HG02852 (cell line): ENCODE data around the gene ZNF428.
"Not testable (repeated sequence)": the region's sequence is repeated elsewhere in the genome, so short reads cannot be mapped to it uniquely, and the experiment has no call there.

Experiments
- ATAC-seq: cut with Tn5 transposase; IDR thresholded peaks from one replicate; pipeline ENCODE4 v1.9.1; 2021; ENCODE audit warnings: mild to moderate bottlenecking, moderate library complexity; ENCODE audit not compliant: unreplicated experiment

Gene ZNF428

GRCh38 chr19:43620061-43621001, 902 bp upstream of the ZNF428 start:
- no peak for ATAC-seq

DNA sequence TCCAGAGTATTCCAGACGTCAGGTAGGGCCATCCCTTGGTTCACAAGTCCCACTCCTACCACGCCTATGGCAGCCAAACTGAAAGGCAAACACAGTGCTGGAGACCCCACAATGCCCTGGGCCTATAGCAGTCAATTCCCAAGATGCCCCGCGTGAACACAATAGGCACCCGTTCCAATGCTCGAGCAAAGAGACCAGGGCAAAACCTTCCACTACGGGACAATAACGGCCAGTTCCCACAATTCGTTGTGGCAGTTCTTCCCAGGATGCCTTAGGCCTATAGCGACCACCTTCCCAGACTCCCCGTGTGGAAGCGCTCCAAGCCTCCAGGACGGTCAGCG, 538 bp downstream of the ZNF428 start:
- ATAC-seq = peak; percentile 32

DNA sequence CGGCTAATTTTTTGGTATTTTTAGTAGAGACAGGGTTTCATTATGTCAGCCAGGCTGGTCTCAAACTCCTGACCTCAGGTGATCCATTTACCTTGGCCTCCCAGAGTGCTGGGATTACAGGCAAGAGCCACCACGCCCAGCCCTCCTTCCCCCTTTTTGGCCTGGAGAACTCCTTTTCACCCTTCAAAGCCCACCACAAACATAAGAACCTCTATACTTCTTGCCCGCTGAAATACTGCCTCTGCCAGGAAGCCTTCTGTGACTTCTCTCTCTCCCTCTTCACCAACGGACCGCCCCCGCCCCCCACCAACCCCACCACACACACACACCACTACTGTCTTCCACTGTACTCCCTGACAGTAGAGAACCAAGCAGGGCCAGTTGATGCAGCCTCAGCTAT, 2.5 kb downstream of the ZNF428 start:
- ATAC-seq = no peak

GRCh38 chr19:43616306-43616705, 3.1 kb downstream of the ZNF428 start:
- no peak for ATAC-seq

GRCh38 chr19:43612374-43612773, 7.1 kb downstream of the ZNF428 start:
- no peak for ATAC-seq

DNA sequence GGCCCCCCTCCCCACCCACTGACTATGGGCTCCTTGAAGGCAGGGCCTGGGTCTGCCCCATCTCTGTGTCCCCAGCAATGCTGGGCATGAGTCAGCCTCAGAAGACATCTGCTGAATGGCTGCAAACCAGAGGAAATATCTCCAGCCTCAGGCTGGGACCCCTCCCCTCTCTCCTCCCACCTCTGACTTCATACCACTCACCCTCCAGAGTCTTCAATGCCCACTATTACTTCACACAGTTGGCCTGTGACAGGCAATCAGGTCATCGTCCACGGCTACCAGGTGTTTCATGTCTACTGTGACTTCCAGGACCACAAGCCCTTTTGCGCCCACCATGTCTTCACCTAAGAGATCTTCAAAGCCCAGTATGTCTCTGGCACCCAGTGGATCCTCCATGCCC, 7.6 kb downstream of the ZNF428 start, which contains the start of gene SRRM5:
TSS of gene SRRM5 (plus strand) at position 301 of the 400 bp plus-strand sequence. CDS start at position 335, 34 bp downstream.
- ATAC-seq = no peak

DNA sequence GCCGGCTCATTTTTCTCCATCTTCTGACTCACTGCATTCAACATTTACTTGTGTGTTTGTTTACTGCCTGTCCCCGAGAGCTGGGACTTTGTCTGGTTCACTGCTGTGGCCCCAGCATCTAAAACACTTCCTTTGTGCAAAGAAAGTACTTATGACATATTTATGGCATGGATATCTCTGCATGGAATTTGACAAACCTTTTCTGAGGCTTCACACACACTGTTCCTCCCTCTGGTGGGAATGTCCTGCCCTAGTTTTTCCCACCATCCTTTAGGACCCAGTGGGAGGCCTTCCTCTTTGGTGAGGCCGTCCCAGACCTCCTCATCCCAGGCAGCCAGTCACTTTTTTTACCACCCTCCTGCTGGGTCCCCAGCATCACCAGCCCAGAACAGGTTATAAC, 8.9 kb downstream of the ZNF428 start:
- no peak for ATAC-seq

- ATAC-seq = no peak
Observed at GRCh38 chr19:43609872-43610271, 9.6 kb downstream of the ZNF428 start.

GRCh38 chr19:43607238-43608205, 11.9 kb downstream of the ZNF428 start:
- ATAC-seq = no peak

- no peak for ATAC-seq
Observed at GRCh38 chr19:43606569-43607229, 12.7 kb downstream of the ZNF428 start.

DNA sequence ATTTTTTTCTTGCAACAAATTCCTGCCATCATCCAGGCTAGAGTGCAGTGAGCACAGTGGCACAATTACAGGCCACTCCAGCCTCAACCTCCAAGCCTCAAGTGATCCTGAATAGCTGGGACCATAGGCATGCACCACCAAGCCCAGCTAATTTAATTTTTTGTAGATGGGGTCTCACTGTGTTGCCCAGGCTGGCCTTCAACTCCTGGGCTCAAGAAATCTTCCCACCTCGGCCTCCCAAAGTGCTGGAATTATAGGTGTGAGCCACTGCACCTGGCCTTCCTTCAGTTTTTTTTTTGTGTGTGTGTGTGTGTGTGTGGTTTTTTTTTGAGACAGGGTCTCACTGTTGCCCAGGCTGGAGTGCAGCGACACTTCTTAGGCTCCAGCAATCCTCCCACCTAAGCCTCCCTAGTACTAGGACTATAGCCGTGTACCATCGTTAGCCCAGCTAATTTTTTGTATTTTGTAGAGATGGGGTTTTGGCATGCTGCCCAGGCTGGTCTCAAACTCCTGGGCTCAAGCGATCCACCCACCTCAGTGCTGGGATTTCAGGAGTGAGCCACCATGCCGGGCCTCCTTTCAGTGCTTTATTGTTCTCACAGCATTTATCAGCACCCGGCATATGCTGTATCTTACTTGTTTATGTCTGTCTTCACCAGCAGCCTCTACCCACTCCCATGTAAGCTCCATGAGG, 13.4 kb downstream of the ZNF428 start:
- ATAC-seq = no peak

- not testable (repeated sequence) for ATAC-seq
Observed at GRCh38 chr19:43600326-43600725, 19.1 kb downstream of the ZNF428 start.

GRCh38 chr19:43599635-43600295, 19.7 kb downstream of the ZNF428 start:
- no peak for ATAC-seq

DNA sequence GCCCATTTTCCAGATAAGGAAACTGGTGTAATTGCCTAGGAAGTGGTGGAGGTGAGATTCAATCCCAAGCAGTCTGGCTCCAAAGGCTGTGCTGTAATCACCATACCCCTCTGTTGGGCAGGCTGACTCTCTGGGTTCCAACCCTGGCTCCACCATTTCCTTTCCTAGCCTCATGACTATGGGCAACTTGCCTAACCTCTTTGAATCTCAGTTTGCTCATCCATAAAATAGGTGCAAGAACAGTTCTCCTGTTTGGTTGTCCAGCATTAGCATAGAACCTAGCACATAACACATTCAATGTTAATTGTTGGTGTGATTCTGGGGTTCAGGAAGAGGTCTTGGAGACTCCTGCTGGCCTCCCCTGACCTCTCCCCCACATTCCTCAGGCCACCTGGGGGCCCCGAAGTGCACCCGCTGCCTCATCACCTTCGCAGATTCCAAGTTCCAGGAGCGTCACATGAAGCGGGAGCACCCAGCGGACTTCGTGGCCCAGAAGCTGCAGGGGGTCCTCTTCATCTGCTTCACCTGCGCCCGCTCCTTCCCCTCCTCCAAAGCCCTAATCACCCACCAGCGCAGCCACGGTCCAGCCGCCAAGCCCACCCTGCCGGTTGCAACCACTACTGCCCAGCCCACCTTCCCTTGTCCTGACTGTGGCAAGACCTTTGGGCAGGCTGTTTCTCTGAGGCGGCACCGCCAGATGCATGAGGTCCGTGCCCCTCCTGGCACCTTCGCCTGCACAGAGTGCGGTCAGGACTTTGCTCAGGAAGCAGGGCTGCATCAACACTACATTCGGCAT, 20.8 kb downstream of the ZNF428 start:
- no peak for ATAC-seq

DNA sequence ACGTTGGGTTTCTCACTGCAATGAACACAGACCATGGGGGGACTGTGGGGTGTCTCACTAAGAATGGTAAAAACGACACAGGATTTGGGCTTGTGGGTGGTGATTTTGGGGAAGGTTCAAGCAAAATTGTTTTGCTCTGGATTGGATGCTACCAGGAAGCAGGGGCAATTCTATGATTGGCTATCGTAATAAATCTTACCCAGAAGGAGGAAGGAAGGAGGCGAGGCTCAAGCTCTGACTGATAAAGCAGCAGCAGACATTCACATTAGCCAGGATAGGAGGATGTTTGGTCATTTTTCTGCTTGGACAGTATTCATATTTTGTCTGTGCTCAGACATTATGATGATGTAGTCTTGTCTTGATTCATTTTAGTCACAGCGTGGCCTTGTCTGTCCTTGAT, 21.6 kb downstream of the ZNF428 start:
- ATAC-seq = no peak

DNA sequence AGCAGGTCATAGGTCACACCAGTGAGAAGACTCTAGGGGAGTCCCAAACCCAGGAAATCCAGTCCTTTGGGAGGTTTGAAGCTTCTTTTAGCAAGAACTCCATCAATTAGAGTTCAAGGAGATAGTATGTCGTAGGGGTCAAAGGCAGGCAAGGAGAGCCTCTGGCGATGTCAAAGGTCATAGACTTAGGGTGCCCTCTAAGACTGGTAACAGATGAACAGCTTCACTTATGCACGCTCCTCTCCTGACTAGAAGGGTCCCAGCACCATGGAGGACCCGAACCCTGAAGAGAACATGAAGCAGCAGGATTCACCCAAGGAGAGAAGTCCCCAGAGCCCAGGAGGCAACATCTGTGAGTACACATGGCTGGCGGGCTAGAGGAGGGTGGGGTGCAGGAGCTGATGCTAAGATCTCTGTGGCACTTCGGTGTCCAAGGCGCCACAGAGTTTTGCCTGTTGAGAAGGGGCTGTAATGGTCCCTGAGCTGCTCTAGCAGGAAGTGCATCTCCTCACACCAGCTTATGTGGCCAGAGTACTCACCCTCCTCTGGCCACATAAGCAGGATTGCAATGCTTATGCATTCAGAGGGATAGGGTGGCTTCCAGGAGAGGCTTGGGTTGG, 22.5 kb downstream of the ZNF428 start:
- no peak for ATAC-seq

GRCh38 chr19:43595999-43596841, 23.2 kb downstream of the ZNF428 start, which contains the start of the genes IRGQ and ZNF576:
Gene IRGQ, minus strand, starts transcription at chr19:43596134. Its CDS starts 796 bp downstream, at chr19:43595338.
Gene ZNF576, plus strand, starts transcription at chr19:43596595. Its CDS starts 514 bp downstream, at chr19:43597109.
- ATAC-seq = peak; percentile 79
